BLaER1 treated with 17β-estradiol and CSF1 and Interleukin-3, amounts not matched to agents 10 nM and 100 nM (cell line): Measurements from ENCODE around the gene NAP1L4.
A peak's percentile ranks its signal among the peaks of the same experiment; 100 is the strongest.

Experiments
- H3K27ac ChIP-seq, 11 experiments: shearing (Covaris generic); formaldehyde crosslinking; 2 replicates each; pipeline ENCODE4 v1.8.1; 2022
- H3K27me3 ChIP-seq, 11 experiments: shearing (Covaris generic); formaldehyde crosslinking; 2 replicates each; pipeline ENCODE4 v1.8.1; 2022
- H3K36me3 ChIP-seq, 11 experiments: shearing (Covaris generic); formaldehyde crosslinking; 2 replicates each; pipeline ENCODE4 v1.8.1; 2022
- H3K4me1 ChIP-seq, 10 experiments: shearing (Covaris generic); formaldehyde crosslinking; 2 replicates each; pipeline ENCODE4 v1.8.1; 2022
- H3K4me2 ChIP-seq, 11 experiments: shearing (Covaris generic); formaldehyde crosslinking; 2 replicates each; pipeline ENCODE4 v1.8.1; 2022
- H3K4me3 ChIP-seq, 10 experiments: shearing (Covaris generic); formaldehyde crosslinking; 2 replicates each; pipeline ENCODE4 v1.8.1; 2022
- H3K9ac ChIP-seq, 11 experiments: shearing (Covaris generic); formaldehyde crosslinking; 2 replicates each; pipeline ENCODE4 v1.8.1; 2022
- H3K9me3 ChIP-seq, 11 experiments: shearing (Covaris generic); formaldehyde crosslinking; replicated peaks in 1 of 11; 2 replicates each; pipeline ENCODE4 v1.8.1; 2022
- H4K20me1 ChIP-seq, 11 experiments: shearing (Covaris generic); formaldehyde crosslinking; 2 replicates each; pipeline ENCODE4 v1.8.1; 2022
- Cebpa-rat ChIP-seq, 11 experiments: shearing (Covaris generic); IDR thresholded peaks; 2 replicates each; pipeline ENCODE4 v1.8.1; 2022

NAP1L4 gene

GRCh38 chr11:2913776-2914175 is 78.4 kb downstream of the NAP1L4 start:
- peak overlapping the region in 2 of 10 experiments; percentile 32 to 46; a peak in 4 of 20 replicates for H3K4me3 ChIP-seq

GRCh38 chr11:2913019-2913431 is 79.1 kb downstream of the NAP1L4 start:
- Histone ChIP-seq H3K36me3 (peaks cover 0 to 16% (median 0%) of the 10 kb centered on the region in 11 experiments; a peak in 4 of 22 replicates), H4K20me1 (peaks cover 0 to 92% (median 0%) of the 10 kb centered on the region in 11 experiments; a peak in 11 of 22 replicates), H3K4me3 (peak overlapping the region in 1 of 10 experiments; percentile 46; a peak in 3 of 20 replicates), H3K4me2 (peak overlapping the region; percentile 70 to 100 (median 92)), H3K4me1 (peaks cover 53 to 98% (median 96%) of the 10 kb centered on the region in 10 experiments), H3K9me3 (no peaks in the 10 kb centered on the region), H3K9ac (peak overlapping the region in 7 of 11 experiments; percentile 37 to 75 (median 63); a peak in 8 of 22 replicates), H3K27me3 (no peaks in the 10 kb centered on the region), H3K27ac (peak overlapping the region in 2 of 11 experiments; percentile 71 to 77; a peak in 1 of 22 replicates)
- no peak for TF ChIP-seq Cebpa-rat (IDR thresholded peaks at IDR 0.05)

More at GRCh38 chr11:2913776-2914175, 78.4 kb downstream of the NAP1L4 start:
- TF ChIP-seq Cebpa-rat (IDR thresholded peaks at IDR 0.05): no peak
- peak overlapping the region; percentile 33 to 75 (median 49); a peak in 16 of 22 replicates for H3K9ac ChIP-seq
- no peaks in the 10 kb centered on the region for H3K27me3 ChIP-seq
- peaks cover 0 to 88% (median 0%) of the 10 kb centered on the region in 11 experiments; a peak in 11 of 22 replicates for H4K20me1 ChIP-seq
- peak overlapping the region in 6 of 11 experiments; percentile 50 to 77 (median 66); a peak in 10 of 22 replicates for H3K27ac ChIP-seq
- peaks cover 0 to 9% (median 0%) of the 10 kb centered on the region in 11 experiments; a peak in 3 of 22 replicates for H3K36me3 ChIP-seq
- H3K9me3 ChIP-seq: no peaks in the 10 kb centered on the region
- H3K4me2 ChIP-seq: peak overlapping the region; percentile 70 to 100 (median 92)
- peaks cover 53 to 98% (median 95%) of the 10 kb centered on the region in 10 experiments for H3K4me1 ChIP-seq

GRCh38 chr11:2912498-2912897 is 79.6 kb downstream of the NAP1L4 start:
- H3K27ac ChIP-seq: no peak overlapping the region; a peak in 1 of 22 replicates
- H3K4me3 ChIP-seq: no peak overlapping the region; a peak in 1 of 20 replicates
- peaks cover 0 to 16% (median 0%) of the 10 kb centered on the region in 11 experiments; a peak in 4 of 22 replicates for H3K36me3 ChIP-seq
- no peaks in the 10 kb centered on the region for H3K9me3 ChIP-seq
- H3K27me3 ChIP-seq: no peaks in the 10 kb centered on the region
- peak overlapping the region; percentile 70 to 100 (median 92); a peak in 21 of 22 replicates for H3K4me2 ChIP-seq
- H3K9ac ChIP-seq: peak overlapping the region in 4 of 11 experiments; percentile 46 to 75 (median 70); a peak in 2 of 22 replicates
- no peak for TF ChIP-seq Cebpa-rat (IDR thresholded peaks at IDR 0.05)
- peaks cover 0 to 92% (median 0%) of the 10 kb centered on the region in 11 experiments; a peak in 11 of 22 replicates for H4K20me1 ChIP-seq
- H3K4me1 ChIP-seq: peaks cover 53 to 98% (median 96%) of the 10 kb centered on the region in 10 experiments

- no peak for TF ChIP-seq Cebpa-rat (IDR thresholded peaks at IDR 0.05)
- Histone ChIP-seq H3K27me3 (no peaks in the 10 kb centered on the region), H4K20me1 (peaks cover 0 to 89% (median 0%) of the 10 kb centered on the region in 11 experiments; a peak in 11 of 22 replicates), H3K36me3 (peaks cover 0 to 16% (median 0%) of the 10 kb centered on the region in 11 experiments; a peak in 4 of 22 replicates), H3K4me2 (peak overlapping the region; percentile 64 to 100 (median 92)), H3K4me1 (peaks cover 53 to 92% (median 90%) of the 10 kb centered on the region in 10 experiments), H3K4me3 (no peak overlapping the region), H3K9ac (peak overlapping the region in 2 of 11 experiments; percentile 18 to 38; a peak in 3 of 22 replicates), H3K27ac (peak overlapping the region in 3 of 11 experiments; percentile 9 to 38 (median 28); a peak in 4 of 22 replicates), H3K9me3 (no peaks in the 10 kb centered on the region)
These were observed 80.2 kb downstream of the NAP1L4 start for GRCh38 chr11:2911785-2912391.

- 0 out of 22 replicates have a peak overlapping the region, but pooled peaks of 2 of the 11 experiments have one; percentile 9 to 38 for H3K27ac ChIP-seq
- TF ChIP-seq Cebpa-rat (IDR thresholded peaks at IDR 0.05): no peak
- peaks cover 53 to 86% (median 84%) of the 10 kb centered on the region in 10 experiments for H3K4me1 ChIP-seq
- no peaks in the 10 kb centered on the region for H3K9me3 ChIP-seq
- no peak overlapping the region for H3K4me3 ChIP-seq
- H3K36me3 ChIP-seq: peaks cover 0 to 16% (median 0%) of the 10 kb centered on the region in 11 experiments; a peak in 4 of 22 replicates
- peaks cover 0 to 87% (median 0%) of the 10 kb centered on the region in 11 experiments; a peak in 11 of 22 replicates for H4K20me1 ChIP-seq
- peak overlapping the region in 2 of 11 experiments; percentile 18 to 38; a peak in 3 of 22 replicates for H3K9ac ChIP-seq
- H3K4me2 ChIP-seq: peak overlapping the region; percentile 64 to 100 (median 92)
- no peaks in the 10 kb centered on the region for H3K27me3 ChIP-seq
These were observed 80.9 kb downstream of the NAP1L4 start for GRCh38 chr11:2911088-2911784.

- H3K4me1 ChIP-seq: peaks cover 53 to 78% (median 76%) of the 10 kb centered on the region in 10 experiments
- H4K20me1 ChIP-seq: peaks cover 0 to 80% (median 0%) of the 10 kb centered on the region in 11 experiments; a peak in 11 of 22 replicates
- no peak overlapping the region; a peak in 1 of 22 replicates for H3K27ac ChIP-seq
- peak overlapping the region in 3 of 11 experiments; percentile 8 to 44 (median 38); a peak in 4 of 22 replicates for H3K9ac ChIP-seq
- no peak for TF ChIP-seq Cebpa-rat (IDR thresholded peaks at IDR 0.05)
- peaks cover 0 to 21% (median 0%) of the 10 kb centered on the region in 11 experiments; a peak in 6 of 22 replicates for H3K36me3 ChIP-seq
- H3K4me3 ChIP-seq: no peak overlapping the region
- peaks cover 0 to 5% (median 0%) of the 10 kb centered on the region in 11 experiments; a peak in 7 of 22 replicates for H3K9me3 ChIP-seq
- H3K27me3 ChIP-seq: no peaks in the 10 kb centered on the region
- H3K4me2 ChIP-seq: peak overlapping the region; percentile 64 to 100 (median 92); a peak in 21 of 22 replicates
These were observed 81.7 kb downstream of the NAP1L4 start for GRCh38 chr11:2910401-2910955.

GRCh38 chr11:2909133-2909902 is 82.8 kb downstream of the NAP1L4 start:
- no peak overlapping the region for H3K4me3 ChIP-seq
- H3K4me1 ChIP-seq: peaks cover 45 to 71% (median 66%) of the 10 kb centered on the region in 10 experiments
- no peak for TF ChIP-seq Cebpa-rat (IDR thresholded peaks at IDR 0.05)
- peaks cover 0 to 11% (median 0%) of the 10 kb centered on the region in 11 experiments; a peak in 7 of 22 replicates for H3K9me3 ChIP-seq
- H3K4me2 ChIP-seq: peak overlapping the region in 9 of 11 experiments; percentile 7 to 100 (median 92); a peak in 15 of 22 replicates
- H3K36me3 ChIP-seq: peaks cover 0 to 33% (median 0%) of the 10 kb centered on the region in 11 experiments; a peak in 10 of 22 replicates
- peak overlapping the region in 1 of 11 experiments; percentile 44; a peak in 1 of 22 replicates for H3K9ac ChIP-seq
- H4K20me1 ChIP-seq: peaks cover 0 to 77% (median 0%) of the 10 kb centered on the region in 11 experiments; a peak in 10 of 22 replicates
- no peak overlapping the region for H3K27ac ChIP-seq
- H3K27me3 ChIP-seq: no peaks in the 10 kb centered on the region
